HG02943 (cell line): ENCODE data around the gene MLXIP.

Experiments used
- ATAC-seq: cut with Tn5 transposase; IDR thresholded peaks from one replicate; pipeline ENCODE4 v1.9.1; 2021; ENCODE audit warnings: mild to moderate bottlenecking, low read depth, moderate library complexity; ENCODE audit not compliant: unreplicated experiment

MLXIP gene

GRCh38 chr12:122073815-122074214 lies 4.7 kb upstream of the MLXIP start:
- no peak for ATAC-seq

DNA sequence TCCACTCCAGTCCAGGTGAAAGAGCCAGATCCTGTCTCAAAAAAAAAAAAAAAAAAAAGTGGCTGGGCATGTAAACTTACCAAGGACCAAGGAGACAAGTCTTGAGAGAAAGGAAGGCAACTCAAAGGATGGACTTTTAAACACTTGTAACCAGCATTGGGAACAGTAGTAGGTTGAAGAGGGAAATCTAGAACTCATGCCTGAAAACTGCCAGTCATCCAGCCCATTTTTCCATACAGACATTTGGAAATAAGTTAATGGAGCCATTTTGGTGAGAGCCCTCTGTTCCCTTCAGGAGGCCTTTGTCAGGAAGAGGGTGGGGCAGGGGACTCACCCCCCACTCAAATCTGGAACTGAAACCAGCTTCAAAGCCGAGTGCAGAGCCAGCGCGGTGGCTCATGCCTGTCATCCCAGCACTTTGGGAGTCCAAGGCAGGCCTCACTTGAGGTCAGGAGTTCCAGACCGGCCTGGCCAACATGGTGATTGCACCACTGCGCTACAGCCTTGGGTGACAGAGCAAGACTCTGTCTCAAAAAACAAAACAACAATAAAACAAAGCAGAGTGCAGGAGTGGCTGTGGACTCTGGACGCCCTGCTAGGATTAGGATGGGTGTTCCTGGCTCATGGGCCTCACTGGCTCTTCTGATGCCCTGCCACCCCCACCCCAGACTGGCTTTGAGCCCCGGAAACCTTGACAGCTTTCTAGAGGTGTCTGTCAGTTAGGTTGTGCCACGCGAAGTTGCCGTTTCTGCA lies 1.6 kb upstream of the MLXIP start:
- no peak for ATAC-seq

DNA sequence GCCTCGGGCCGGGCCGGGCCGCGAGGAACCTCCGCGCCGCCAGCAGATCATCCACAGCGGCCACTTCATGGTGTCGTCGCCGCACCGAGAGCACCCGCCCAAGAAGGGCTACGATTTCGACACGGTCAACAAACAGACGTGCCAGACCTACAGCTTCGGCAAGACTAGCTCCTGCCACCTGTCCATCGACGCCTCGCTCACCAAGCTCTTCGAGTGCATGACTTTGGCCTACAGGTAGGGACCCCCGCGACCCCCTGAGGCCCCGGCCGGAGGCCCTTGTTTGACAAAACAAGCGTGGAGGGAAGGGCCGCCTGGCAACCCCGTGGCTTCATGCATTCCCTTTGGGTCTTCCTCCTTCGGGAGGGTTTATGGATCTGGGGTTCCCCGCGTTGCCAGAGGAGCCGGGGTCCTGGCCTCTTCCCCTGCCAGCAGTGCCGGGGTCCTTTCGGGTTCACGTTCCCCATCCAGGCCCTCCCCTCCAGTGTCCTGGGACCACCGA lies 526 bp downstream of the MLXIP start:
- ATAC-seq, result no peak

DNA sequence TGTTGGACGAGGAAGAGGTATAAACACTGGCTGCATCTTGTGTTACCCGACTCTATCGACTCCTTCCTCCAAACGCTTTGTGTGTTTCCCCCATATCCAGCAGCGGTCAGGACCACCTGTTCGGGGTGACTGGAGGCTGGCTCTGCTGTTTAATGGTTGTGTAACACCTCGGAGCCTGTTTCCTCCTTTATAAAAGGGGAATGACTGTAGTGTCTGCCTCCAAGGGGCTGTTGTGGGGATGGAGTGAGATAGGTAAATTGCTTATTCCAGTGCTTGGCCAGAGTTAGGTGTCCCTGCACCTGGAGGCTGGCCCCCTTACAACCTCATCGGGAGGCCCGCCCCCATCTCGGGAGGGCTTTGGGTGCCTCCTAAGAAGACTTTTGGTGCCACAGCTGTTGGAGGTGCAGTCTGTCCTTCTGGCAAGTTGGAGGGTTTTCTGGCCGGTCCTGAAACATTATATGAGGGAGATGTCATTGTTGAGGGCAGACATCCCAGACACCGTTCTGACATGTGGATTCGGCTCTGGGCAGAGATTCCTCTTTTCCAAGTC lies 1.1 kb downstream of the MLXIP start:
- ATAC-seq, result no peak

DNA sequence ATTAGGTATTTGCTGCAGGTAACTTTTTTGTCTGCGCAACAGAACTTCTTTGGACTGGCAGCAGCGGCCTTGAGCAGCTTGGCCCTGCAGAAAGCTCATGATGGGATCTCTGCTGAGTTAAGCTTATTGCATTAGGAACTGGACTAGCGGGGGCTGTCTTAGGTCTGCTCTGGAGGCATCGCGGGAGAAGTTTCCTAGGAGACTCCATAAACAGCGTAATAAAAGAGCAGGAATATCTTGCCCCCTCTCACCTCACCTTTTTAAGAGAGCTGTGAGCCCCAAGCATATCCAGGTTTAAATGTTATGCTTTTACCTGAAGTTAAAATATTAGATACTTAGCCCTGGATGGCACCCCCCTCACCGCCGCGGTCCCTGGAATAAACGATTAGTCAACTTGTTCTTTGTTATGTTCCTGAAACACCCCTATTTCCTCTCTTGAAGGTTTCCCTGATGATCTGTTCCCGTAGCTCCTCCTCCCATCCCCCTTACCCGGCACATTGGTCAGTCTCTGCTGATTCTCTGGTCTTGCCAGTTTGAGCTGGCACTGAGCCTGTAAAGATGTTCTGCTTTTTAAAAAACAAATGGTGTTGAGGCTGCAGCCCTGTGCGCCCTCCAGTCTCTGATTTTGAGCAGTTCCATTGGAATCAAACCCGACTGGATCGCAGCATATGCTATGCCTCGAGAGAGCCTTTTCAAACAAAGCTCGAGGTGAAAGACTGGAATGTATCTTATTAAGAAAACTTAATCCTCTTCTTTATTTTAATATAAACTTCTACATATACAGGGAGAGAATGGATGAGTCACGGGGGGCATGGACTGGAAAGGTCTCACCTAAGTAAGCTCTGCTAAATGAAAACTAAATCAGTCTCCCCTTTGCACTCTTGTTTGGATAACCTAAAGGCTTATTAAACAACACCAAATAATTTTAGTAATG lies 1.9 kb downstream of the MLXIP start:
- no peak for ATAC-seq

GRCh38 chr12:122081083-122081696 lies 2.6 kb downstream of the MLXIP start:
- ATAC-seq, result no peak

DNA sequence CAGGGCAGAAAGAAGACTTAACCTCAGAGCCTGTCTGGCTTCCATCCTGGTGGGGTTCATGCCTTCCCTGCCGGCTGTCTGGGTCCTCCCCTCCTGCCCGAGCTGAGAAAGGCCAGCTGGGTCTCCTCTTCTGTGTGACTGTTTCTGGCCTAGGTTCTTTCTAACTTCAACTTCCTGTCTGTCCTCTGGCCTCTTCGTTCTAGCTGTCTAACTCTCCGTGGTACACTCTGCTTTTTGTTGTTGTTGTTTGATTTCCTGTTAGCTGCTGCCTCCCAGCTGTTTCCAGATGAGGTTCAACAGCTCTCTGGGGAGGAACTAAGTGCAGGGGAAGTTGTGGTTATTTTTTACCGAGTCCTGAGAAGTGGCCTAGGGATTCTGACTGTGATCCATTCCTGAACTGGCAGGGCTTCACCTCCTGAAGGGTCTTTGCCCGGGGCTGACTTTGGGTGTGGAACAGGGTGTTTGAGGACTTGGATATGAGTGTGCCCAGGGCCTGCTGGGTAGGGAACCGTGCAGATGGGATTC lies 3.2 kb downstream of the MLXIP start:
- no peak for ATAC-seq

DNA sequence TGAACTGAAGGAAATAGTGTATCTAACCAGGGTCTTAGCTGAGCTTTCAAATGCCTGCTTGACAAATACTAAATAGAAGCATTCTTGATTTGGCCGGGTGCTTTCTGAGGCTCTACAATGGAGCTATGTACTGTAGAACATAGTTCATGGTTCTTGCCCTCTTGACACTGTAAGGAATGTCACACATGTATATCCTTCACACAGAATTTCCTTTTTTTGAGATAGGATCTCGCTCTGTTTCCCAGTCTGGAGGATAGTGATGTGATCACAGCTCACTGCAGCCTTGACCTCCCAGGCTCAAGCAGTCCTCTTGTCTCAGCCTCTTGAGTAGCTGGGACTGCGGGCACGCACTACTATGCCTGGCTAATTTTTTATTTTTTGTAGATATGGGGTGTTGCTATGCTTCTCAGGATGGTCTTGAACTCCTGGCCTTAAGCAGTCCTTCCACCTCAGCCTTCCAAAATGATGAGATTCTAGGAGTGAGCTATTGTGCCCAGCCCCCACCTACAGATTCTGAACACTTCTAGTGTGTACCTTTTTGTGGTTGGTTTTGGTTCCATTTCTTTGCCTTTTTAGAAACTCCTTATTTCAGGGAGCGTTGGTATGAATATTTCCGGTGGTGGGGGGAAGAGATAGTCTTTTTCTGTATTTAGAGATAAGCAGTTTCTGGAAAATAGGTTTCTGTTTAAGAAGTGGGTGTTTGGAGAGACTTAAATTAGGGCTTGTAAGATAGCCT lies 4.2 kb downstream of the MLXIP start:
- no peak for ATAC-seq

GRCh38 chr12:122084857-122085405 lies 6.4 kb downstream of the MLXIP start:
- no peak for ATAC-seq

DNA sequence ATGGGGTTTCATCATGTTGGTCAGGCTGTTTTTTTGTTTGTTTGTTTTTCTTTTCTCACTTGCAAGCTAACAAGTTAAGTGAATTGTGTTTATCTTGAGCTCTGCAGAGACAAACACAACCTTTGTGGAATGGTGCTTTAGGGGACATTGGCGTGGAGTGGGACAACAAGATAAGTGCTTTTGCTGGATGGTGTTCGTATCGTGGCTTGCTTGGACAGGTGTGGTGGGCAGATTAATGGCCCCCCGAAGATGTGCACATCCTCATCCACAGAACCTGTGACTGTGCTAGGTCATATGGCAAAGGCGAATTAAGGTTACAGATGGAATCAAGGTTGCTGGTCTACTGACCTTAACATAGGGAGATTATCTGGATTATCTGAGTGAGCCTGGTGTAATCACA lies 7.0 kb downstream of the MLXIP start:
- ATAC-seq, result no peak

GRCh38 chr12:122086116-122086515 lies 7.6 kb downstream of the MLXIP start:
- no peak for ATAC-seq

DNA sequence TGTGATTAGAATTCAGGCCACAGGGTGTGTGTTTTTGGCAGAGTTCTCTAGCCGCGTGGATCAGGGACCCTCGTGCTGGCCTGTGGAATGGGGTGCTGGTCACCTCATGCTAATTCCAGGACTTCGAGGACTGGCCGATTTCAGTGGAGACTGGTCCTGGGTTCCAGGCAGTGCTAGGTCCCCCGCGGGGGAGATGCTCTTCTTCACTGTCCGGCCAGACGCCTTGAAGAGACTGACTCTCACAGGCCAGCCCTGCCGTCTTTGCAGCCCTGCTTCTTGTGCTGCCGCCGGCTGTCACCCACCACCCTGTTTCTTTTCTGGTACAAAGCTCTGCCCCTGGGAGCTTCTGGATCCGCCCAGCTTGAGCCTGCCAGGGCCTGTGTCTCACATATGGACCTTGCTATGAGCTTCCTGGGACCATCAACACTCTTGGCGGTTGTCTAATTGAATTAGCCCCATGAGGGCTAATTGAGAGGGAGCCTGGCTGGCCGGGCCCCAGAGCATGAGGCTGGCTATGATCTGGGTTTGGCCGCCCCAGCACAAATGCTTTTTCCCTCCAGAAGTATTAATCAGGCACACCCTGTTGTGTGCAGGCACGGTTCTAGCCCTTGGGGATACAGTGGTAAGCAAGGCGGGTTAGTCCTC lies 8.2 kb downstream of the MLXIP start:
- ATAC-seq, result no peak

DNA sequence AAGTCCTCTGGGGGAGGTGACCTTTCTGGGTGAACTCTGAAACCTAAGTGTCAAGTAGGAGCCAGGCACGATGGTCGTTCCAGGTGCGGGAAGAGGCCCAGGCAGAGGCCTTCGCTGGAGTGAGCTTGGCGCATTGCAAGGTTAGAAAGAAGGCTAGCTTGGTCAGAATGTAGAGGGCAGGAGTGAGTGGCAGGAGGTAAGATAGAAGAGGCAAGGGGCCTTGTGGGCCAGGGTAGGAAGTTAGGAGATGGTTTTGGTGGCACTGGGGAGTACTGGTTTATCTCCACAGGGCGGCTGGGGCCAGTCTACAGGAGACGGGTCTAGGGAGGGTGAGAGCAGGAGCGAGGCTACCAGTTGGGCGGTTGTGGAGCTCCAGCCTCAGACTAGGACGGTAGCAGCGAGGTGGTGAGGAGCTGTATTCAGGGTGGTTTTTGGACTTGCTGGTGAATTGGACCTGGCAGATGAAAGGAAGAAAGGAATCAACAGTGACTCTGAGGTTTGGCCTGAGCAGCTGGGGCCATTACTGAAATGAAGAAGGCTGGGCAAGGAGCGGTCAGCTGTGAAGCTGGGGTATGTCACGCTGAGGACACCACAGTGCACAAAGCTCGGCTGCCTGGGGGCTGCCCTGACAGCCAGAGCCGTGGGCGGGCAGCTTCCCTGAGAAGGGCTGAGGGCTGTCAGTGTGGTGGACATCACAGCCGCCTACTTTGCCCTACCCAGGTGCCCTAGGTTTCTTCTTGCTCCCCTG lies 9.0 kb downstream of the MLXIP start:
- ATAC-seq, result no peak

DNA sequence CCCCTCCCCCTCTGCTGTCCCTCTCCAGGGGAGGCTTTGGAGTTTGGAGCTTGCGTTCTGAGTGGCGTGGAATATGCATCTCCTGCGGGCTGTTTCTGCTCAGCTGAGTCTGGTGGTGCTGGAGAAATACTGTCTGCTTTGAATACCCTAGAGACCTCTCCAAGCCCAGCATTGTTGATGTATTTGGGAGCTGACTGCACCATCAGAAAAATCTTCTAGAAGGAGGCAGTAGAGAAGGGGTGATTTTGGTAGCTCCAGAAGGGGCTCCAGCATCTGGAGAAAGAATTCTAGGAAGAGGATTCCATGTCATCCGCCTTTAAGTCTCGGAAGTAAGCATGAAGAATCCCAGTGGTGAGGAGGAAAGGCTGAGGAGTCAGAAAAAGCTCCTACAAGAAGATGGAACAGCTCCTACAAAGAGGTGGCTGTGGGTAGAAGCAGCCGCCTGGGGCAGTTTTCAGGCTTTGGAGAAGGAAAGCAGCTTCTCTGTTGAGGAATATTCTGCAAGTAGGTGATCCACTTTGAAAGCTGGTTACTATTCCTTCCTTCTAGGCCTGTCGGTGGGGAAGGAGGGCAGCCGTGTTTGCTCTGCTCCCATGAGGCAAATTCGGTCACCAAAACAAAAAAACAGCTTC lies 9.7 kb downstream of the MLXIP start:
- ATAC-seq, result no peak

GRCh38 chr12:122089077-122089476 lies 10.5 kb downstream of the MLXIP start:
- ATAC-seq, result no peak

- no peak for ATAC-seq
Measured at GRCh38 chr12:122090759-122091515, 12.4 kb downstream of the MLXIP start.
